ENCODE data around the gene ISM2. TPM values are rescaled to one million over a fixed set of nuclear protein-coding genes. Genes with fewer than 3 reads are reported as not detected.

Gene ISM2
- total and polyA plus RNA-seq, 2 of the 13 experiments (the other 11 are each of a cell fraction or from before 2014, with no cell fraction given): 1.8 to 40.7 TPM

DNA sequence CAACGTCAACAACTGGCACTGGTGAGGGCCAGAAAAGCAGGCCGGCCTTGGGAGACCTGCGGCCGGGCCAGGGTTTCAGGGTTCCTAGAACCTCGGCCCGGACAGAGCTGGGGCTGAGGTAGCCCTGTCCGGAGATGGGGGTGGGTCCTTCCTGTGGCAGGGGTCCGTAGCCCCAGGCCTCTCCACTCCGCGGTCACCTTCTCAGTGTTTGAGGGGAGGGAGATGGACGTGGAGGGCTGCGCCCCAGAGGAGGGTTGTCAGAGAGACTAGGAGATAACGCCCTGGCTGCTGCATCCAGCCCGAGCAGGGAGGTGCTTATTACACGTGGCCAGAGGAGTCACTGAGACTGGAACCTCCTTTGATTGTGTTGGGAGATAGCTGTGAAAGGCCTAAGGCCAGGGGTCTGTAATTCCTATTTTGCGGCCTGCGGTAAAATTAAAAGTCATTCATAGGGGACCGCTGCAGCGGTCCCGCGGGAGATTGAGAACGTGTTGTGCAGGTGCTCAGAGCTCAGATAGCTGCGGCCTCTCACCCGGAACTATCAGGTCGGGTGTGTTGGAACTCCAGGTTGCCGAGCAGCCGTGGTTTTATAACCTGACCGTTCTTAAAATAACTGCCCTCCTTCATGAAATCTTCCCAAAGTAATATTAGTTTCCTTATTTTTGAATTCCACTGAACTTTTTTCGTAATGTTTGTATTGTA, 40.2 kb downstream of the ISM2 start (continued):
- no peak for TF ChIP-seq ZNF782 (CRISPR knock-in tag; IDR thresholded peaks at IDR 0.05; ENCODE audit: borderline replicate concordance)
- 0 out of 2 replicates have a peak, but pooled peaks have one; percentile 31 for TF ChIP-seq ZNF768 (CRISPR knock-in tag; IDR thresholded peaks at IDR 0.05)
- TF ChIP-seq ZNF383 (CRISPR knock-in tag; IDR thresholded peaks at IDR 0.05; ENCODE audit: borderline replicate concordance): no peak
- TF ChIP-seq ZNF75D (CRISPR knock-in tag; IDR thresholded peaks at IDR 0.05; ENCODE audit: borderline replicate concordance): 0 out of 2 replicates have a peak, but pooled peaks have one; percentile 5
- no peak for TF ChIP-seq PLRG1 (conservative IDR thresholded peaks at IDR 0.05)
- 0 out of 2 replicates have a peak, but pooled peaks have one; percentile 4 for TF ChIP-seq SAP130 (CRISPR knock-in tag; IDR thresholded peaks at IDR 0.05; ENCODE audit: low read depth)
- TF ChIP-seq, protein P1, sequence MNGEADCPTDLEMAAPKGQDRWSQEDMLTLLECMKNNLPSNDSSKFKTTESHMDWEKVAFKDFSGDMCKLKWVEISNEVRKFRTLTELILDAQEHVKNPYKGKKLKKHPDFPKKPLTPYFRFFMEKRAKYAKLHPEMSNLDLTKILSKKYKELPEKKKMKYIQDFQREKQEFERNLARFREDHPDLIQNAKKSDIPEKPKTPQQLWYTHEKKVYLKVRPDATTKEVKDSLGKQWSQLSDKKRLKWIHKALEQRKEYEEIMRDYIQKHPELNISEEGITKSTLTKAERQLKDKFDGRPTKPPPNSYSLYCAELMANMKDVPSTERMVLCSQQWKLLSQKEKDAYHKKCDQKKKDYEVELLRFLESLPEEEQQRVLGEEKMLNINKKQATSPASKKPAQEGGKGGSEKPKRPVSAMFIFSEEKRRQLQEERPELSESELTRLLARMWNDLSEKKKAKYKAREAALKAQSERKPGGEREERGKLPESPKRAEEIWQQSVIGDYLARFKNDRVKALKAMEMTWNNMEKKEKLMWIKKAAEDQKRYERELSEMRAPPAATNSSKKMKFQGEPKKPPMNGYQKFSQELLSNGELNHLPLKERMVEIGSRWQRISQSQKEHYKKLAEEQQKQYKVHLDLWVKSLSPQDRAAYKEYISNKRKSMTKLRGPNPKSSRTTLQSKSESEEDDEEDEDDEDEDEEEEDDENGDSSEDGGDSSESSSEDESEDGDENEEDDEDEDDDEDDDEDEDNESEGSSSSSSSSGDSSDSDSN (CRISPR knock-in tag; IDR thresholded peaks at IDR 0.05): peak; percentile 72
- no peak for TF ChIP-seq ZNF569 (CRISPR knock-in tag; IDR thresholded peaks at IDR 0.05; ENCODE audit: borderline replicate concordance)
- 0 out of 2 replicates have a peak, but pooled peaks have one; percentile 4 for TF ChIP-seq POGZ (CRISPR knock-in tag; IDR thresholded peaks at IDR 0.05)
- TF ChIP-seq, protein P2, sequence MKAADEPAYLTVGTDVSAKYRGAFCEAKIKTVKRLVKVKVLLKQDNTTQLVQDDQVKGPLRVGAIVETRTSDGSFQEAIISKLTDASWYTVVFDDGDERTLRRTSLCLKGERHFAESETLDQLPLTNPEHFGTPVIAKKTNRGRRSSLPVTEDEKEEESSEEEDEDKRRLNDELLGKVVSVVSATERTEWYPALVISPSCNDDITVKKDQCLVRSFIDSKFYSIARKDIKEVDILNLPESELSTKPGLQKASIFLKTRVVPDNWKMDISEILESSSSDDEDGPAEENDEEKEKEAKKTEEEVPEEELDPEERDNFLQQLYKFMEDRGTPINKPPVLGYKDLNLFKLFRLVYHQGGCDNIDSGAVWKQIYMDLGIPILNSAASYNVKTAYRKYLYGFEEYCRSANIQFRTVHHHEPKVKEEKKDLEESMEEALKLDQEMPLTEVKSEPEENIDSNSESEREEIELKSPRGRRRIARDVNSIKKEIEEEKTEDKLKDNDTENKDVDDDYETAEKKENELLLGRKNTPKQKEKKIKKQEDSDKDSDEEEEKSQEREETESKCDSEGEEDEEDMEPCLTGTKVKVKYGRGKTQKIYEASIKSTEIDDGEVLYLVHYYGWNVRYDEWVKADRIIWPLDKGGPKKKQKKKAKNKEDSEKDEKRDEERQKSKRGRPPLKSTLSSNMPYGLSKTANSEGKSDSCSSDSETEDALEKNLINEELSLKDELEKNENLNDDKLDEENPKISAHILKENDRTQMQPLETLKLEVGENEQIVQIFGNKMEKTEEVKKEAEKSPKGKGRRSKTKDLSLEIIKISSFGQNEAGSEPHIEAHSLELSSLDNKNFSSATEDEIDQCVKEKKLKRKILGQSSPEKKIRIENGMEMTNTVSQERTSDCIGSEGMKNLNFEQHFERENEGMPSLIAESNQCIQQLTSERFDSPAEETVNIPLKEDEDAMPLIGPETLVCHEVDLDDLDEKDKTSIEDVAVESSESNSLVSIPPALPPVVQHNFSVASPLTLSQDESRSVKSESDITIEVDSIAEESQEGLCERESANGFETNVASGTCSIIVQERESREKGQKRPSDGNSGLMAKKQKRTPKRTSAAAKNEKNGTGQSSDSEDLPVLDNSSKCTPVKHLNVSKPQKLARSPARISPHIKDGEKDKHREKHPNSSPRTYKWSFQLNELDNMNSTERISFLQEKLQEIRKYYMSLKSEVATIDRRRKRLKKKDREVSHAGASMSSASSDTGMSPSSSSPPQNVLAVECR (CRISPR knock-in tag; IDR thresholded peaks at IDR 0.05; ENCODE audit: borderline replicate concordance): peak; percentile 46
- 0 out of 2 replicates have a peak, but pooled peaks have one; percentile 5 for TF ChIP-seq TP53 (CRISPR knock-in tag; conservative IDR thresholded peaks at IDR 0.05)
- TF ChIP-seq, protein P3, sequence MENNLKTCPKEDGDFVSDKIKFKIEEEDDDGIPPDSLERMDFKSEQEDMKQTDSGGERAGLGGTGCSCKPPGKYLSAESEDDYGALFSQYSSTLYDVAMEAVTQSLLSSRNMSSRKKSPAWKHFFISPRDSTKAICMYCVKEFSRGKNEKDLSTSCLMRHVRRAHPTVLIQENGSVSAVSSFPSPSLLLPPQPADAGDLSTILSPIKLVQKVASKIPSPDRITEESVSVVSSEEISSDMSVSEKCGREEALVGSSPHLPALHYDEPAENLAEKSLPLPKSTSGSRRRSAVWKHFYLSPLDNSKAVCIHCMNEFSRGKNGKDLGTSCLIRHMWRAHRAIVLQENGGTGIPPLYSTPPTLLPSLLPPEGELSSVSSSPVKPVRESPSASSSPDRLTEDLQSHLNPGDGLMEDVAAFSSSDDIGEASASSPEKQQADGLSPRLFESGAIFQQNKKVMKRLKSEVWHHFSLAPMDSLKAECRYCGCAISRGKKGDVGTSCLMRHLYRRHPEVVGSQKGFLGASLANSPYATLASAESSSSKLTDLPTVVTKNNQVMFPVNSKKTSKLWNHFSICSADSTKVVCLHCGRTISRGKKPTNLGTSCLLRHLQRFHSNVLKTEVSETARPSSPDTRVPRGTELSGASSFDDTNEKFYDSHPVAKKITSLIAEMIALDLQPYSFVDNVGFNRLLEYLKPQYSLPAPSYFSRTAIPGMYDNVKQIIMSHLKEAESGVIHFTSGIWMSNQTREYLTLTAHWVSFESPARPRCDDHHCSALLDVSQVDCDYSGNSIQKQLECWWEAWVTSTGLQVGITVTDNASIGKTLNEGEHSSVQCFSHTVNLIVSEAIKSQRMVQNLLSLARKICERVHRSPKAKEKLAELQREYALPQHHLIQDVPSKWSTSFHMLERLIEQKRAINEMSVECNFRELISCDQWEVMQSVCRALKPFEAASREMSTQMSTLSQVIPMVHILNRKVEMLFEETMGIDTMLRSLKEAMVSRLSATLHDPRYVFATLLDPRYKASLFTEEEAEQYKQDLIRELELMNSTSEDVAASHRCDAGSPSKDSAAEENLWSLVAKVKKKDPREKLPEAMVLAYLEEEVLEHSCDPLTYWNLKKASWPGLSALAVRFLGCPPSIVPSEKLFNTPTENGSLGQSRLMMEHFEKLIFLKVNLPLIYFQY (CRISPR knock-in tag; IDR thresholded peaks at IDR 0.05; ENCODE audit: borderline replicate concordance): no peak
- TF ChIP-seq, protein P4, sequence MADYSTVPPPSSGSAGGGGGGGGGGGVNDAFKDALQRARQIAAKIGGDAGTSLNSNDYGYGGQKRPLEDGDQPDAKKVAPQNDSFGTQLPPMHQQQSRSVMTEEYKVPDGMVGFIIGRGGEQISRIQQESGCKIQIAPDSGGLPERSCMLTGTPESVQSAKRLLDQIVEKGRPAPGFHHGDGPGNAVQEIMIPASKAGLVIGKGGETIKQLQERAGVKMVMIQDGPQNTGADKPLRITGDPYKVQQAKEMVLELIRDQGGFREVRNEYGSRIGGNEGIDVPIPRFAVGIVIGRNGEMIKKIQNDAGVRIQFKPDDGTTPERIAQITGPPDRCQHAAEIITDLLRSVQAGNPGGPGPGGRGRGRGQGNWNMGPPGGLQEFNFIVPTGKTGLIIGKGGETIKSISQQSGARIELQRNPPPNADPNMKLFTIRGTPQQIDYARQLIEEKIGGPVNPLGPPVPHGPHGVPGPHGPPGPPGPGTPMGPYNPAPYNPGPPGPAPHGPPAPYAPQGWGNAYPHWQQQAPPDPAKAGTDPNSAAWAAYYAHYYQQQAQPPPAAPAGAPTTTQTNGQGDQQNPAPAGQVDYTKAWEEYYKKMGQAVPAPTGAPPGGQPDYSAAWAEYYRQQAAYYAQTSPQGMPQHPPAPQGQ (CRISPR knock-in tag; IDR thresholded peaks at IDR 0.05; ENCODE audit: borderline replicate concordance): no peak
- TF ChIP-seq, protein P5, sequence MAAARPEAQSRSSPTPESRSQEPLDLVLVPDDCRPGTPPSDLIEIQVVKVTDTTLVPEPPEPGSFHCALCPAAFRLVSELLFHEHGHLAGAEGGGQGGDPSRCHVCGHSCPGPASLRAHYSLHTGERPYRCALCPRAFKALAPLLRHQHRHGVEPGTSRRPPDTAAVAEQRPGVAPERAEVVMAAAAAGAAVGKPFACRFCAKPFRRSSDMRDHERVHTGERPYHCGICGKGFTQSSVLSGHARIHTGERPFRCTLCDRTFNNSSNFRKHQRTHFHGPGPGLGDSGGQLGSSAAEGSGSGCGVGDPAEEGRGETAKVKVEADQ (CRISPR knock-in tag; IDR thresholded peaks at IDR 0.05; ENCODE audit: borderline replicate concordance): no peak

Data from HepG2 (cell line).